Stimulated activated CD8-positive, alpha-beta memory T cell treated with anti-CD3 and anti-CD28 coated beads, Interleukin-4, amount 100 ng/mL, for 4 hours (primary cell): ENCODE measurements around the gene KIF12.
"Not testable (repeated sequence)": the region's sequence is repeated elsewhere in the genome, so short reads cannot be mapped to it uniquely, and the experiment has no call there.

Experiments used
- DNase-seq, 2 donors: peaks; one replicate each; pipeline ENCODE4 v3.0.0-alpha.2; 2020; ENCODE audit warnings: low read depth in 2 of 2, low spot score in 1 of 2

KIF12 gene

DNA sequence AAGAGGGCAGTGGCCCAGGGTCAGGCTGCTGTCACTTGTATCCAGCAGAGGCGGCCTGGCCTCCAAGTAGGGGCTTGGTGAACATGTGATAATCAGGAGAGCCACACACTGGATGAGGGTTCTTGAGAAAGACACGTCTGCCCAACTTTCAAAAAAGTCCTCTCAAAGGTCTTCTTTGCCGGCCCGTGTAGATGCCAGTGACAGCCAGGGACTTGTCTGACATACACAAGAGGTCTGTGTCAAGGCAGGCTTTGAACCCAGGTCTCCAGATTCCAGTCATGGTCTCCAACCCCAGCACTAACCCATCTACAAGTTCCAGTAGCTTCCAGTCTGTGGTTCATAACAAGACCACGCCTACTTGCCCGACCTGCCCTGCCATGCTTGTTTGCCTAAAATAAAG, 13.1 kb downstream of the KIF12 start:
- no peak for DNase-seq

DNA sequence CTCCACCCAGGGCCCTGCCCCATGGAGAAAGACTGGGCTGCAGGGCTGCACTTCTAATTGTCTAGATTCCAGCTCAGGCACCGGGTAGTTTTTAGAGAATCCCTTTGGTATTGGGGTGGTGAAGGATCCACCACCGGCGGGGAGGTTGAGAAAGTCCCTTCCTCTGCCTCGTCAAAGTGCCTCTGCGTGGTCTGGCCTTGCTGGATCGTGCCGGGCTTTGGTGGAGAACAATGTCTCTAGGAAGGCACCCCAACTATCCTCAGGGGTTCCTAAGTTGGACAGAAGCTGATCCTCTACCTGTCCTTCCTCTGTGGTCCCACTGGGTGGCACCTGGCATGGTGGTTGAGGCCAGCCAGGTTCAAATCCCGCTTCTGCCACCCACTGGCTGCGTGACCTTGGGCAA, 13.7 kb downstream of the KIF12 start:
- no peak for DNase-seq

DNA sequence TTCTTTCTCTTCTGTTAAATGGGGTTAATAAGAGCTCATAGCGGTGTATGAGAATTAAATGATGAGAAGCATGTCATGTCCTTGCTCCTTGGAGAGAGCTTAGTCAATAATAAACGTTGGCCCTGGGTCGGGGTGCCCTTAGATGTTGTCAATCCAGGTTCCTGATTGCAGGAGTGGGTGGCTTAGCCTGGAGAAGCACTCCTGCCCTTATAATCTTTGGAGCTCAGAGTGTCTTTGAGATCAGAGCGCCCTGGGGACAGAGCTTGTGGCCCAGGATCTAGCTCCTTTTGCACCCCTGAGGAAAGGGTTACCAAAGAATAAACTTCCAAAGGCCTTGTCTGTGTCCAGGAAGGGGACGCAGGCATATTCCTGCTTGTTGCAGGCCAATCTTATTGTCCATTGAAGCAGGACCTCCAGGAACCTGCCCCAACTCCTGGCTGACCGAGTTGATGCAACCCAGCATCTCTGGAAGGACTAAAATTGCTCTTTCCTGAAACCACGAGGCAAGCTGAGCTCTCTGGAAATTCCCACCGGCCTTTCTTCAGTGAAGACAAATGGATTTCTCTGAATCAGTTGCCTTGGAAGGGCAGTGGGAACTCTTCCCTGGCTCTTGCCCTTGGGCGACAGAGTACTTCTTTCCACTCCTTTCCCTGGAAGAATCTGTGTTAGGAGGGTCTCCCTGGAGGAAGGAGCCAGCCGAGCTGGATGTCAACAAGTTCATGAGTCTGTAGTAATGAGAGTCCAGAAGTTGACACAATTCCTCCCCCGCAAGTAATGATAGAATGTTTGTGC, 14.6 kb downstream of the KIF12 start:
- no peak for DNase-seq

DNA sequence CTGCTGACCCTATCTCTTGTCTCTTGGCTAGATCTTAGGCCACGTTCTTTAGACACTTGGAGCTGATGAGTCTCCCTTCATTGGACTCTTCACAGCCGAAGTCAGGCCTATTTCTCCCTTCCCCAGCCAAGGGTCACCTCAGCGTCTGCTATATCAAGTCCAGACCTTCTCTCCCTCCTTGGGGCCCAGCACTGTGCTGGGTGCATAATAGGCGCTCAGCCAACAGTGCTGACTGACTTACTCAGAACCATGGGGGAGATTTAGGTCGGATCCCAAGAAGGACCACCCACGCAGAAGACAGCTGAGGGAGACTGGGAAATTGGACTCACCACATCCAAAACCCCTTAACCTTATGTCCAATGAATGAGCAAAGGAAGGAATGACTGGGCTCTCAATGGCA, 15.4 kb downstream of the KIF12 start:
- DNase-seq, result no peak

DNA sequence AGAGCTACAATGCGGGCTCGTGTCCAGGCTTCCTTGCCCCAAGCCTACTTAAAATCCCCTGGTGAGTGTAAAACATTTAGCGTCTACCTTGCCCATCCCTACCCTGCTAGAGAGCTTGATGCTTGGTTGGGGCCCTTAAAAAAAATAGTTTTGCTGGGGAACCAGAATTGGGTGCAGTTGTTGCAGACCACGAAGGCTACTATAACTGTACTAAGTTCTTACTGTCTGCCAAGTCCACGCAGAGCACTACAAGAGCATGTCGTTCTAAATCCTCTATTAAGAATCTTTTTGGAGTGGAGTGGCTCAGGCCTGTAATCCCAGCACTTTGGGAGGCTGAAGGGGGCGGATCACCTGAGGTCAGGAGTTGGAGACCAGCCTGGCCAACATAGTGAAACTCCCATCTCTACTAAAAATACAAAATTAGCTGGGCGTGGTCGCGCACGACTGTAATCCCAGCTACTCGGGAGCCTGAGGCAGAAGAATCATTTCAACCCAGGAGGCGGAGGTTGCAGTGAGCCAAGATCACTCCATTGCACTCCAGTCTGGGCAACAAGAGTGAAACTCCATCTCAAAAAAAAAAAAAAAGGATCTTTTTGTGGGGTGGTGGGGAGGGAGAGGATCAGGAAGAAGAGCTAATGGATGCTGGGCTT, 16.2 kb downstream of the KIF12 start:
- not testable (repeated sequence) for DNase-seq

DNA sequence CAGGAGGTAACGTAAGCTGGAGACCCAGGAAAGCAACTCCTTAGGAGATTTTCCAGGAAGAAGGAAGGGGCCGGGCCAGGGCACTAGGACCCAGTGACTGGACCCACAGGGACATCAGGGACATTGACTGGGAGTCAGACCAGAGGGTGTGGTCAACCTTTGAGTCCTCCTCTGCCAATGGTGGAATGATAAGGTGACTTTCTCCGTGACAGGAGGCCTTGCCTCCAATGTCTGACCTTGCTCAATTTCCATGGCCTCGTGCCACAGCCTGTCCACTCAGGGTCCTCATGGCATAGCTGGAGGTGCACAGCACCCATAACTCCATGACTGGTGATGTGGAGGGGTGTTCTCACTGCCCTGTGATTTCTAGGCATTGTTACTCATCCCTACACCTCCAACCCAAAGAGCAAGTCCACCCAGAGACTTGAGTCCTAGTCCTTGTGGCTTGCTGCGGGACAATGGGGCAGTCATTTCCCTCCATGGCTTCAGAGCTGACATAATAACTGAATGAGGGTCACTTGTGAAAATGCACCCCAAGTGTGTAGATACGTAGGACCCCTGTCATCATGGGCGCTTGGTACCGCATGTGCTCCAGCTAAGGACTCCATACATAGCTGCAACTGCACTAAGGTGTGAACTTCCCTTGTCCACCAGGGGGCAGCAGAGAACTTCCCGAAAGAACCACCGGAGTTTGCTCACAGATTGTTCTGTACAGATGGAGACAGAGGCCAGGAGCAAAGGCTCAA, 16.9 kb downstream of the KIF12 start:
- DNase-seq, result peak; percentile 47 to 73

DNA sequence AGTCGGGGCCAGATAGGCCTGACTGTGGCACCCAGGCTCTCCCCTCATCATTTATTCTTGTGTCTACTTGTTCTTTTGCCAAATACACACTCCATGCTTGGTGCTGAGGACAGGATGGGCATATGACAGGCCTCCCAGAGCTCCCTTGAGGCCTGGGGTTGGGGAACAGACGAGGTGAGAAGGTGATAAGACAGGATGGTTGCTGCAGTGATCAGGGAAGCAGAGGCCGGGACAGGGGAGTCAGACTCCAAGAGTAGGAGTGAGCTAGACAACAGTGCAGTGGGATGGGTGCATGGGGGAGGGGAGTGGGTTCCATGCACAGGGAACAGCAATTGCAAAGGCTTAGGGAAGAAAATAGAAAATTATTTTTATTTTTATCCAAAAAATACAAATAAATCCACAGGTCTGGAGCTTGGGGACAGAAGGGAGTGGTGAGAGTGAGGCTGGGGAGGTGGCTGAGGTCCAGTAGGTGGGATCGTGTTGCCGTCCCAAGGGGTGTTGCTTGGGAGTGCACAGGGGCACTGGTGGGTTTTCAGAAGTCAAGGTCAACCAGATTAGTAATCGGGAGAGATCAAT, 17.6 kb downstream of the KIF12 start:
- DNase-seq, result no peak

DNA sequence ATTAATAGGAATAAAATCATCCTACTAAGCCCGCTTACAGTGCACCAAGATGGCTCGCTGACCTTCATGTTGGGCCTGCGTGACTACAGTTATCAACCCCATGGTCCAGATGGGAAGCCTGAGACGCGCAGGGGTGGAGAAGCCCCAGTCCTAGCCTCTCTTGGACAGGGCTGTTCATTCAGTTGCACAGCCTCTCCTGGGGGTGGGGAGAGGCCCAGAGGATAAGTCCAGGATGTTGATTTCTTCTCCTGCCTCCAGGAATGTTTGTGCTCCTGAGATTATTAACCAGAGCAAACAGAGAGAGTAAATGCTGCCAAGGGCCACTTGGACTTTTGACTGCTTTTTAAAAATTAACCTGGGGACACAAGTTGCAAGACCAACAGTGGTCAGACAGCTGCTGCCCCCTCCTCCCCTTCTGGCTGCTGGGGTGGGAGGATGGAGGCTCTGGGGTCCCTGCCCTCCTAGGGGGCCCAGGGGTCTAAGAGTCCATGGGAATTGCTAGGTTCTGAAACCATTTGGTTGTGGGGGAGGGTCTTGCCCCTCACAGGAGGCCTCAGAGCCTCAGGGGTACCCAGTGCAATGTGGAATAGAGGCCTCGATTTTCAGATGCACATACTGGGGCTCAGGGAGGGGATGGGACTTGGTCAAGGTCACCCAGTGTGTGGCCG, 18.2 kb downstream of the KIF12 start:
- DNase-seq, result no peak

DNA sequence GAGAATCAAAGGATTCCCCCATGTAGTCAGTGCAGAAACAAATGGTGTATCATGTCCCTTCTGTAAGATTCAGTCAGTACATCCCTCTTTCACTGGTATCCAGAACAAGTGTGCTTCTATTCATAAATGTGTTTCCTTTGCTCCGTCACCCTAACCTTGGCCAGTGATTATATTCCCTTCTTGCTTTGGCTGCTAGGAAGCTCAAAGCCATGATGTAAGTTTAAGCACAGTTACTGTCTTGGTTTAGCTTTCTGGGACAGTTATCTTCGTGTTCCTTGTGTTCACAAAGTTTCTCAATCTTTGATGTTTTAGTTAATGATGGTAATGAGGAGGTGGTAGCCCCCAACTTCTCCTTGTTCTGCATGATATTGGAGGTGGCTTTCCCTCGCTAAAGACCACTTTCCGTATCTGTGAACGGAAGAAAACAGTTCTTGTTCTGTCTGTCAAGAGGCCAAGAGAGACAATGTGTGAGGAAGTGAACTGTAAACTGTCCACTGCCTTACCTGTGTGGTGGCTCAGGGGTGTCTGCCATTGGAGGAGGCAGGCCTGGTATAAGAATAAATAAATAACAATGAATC, 18.8 kb downstream of the KIF12 start:
- no peak for DNase-seq

DNA sequence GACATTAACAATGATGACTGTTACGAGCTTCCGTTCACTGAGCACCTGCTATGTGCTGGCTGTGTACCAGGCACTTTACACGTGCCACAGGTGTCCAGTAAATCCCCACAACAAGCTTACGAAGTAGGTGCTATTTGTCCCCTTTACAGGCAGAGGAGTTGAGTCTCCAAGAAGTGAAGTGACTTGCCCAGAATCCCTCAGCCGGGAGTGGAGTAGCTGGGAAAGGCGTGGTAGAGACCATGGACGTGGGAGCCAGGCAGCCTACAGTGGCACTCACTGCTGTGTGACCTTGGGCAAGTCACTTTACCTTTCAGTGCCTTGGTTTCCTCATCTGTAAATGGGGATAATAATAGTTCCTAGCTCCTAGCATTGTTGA, 20.3 kb downstream of the KIF12 start:
- no peak for DNase-seq

DNA sequence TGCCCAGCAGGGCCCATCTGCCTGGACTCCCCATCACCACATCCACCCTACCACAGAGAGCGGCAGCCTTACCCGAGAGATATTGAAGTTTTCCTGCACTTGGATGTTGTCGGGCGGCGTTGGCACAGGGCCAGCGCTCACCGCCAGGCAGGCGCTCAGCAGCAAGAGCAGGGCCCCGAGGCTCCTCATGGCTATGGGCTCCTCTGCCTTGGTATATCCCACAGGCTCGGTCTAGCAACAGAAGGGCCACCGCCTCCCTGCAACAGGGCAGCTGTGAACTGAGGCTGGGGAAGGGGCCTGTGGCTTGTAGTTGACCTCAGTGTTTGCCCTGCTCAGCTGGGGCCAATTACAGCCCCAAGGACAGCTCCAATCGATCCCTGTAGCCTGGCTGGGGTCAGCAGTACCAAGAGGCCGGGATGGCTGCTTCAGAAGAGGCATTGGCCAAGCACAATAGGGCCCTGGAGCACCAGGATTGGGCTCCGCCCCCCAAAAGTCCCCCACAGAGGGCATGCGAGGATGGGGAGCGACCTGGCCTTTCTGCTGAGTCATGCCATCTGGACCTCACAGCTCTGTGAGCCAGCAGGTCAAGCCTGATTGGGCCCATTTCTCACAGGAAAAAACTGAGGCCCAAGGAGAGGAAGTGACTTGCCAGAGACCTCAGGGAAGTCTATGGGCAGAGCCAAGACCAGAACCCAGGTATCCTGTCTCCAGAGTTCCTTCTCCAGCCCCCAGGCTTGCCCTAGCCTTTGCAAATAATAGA, 20.9 kb downstream of the KIF12 start, which contains the start of gene AMBP:
TSS of gene AMBP (minus strand) at position 280 of the 760 bp plus-strand sequence. CDS start at position 189, 91 bp downstream.
- no peak for DNase-seq

DNA sequence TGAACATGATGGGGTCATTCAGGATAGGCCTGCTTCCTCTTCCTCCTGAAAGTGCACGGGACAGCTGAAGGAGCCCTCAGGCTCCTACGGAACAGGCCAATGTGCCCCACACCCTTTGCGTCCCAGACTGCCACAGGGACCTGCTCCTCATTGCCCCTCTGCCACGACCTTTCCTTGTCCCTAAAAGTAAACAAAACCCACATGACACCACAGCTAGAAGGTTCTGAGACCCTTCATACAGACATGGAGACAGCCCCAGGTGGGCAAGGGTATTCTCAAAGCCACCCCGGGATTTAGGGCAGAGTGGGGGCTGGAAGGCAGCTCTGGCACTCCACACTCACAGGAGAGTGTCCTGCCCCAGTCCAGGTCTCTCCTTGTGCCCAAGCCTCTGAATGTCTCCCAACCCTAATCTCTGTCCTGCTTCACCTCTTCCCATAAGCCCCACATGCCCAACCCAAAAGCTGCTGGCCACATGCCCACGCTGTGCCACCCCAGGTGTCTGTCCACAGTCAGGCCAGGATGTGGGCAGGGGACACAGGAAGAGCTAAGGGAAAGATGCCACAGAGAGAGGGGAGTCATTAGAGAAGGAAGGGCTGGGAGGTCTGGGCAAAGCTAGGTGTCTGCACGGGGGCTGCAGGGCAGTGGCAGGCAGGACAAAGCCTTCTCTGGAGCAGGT, 21.8 kb downstream of the KIF12 start:
- no peak for DNase-seq

DNA sequence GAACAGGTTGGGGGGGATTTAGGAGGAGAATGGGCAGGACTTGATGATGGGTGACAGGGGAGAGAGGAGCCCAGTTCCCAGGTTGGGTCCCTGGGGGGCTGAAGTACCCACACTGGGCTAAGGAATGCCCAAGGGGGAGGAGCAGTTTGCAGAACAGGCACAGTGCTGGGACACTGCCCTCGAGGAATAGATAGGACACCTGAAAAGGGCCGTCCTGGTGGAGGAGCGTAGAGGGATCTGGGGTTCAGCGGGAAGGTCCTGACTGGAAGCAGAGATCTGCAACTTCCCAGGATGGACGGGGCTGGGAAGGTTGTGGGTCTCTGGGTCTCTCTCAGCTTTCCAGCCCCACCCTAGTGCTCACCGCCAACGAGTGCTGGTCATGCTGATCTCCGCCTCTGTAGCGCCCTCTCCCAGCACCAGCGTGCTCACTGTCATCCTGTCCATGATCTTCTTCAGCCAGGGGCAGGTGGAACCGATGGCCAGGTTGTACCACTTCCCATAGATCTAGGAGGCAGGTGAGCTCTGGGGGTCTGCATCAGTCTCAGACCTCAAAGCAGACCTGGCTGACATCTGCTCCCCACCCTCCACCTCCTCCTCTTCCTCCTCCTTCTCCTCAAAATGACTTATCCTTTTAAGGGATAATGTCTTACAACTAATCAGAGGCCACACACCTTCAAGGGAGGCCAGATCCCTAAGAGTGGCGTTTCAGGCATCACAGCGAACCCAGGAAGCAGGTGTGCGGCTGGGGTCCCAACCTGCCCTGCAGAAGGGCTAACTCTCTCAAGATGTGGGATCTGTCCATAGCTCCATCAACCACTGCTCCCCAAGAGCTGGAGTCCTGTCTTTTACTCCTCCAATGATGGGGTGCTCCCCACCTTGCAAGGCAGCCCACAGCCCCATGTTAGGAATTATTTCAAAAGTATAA, 22.6 kb downstream of the KIF12 start:
- DNase-seq, result no peak

DNA sequence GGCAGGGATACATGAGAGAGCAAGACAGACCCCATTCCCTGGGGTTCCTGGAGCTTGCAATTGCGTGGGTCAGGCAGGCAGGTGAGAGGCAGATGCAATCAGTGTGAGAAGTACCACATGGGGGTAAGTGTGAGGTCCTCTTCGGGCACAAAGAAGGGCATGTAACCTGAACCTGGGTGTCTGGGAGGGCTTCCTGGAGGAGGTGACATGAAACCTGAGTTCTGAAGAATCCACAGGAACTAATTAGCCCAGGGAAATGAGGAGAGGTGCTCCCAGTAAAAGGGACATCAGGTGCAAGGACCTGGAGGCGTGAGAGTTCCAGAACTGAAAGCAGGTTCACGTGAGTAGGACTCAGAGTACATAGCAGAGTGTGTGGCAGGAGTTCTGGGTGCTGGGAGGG, 23.5 kb downstream of the KIF12 start:
- no peak for DNase-seq

DNA sequence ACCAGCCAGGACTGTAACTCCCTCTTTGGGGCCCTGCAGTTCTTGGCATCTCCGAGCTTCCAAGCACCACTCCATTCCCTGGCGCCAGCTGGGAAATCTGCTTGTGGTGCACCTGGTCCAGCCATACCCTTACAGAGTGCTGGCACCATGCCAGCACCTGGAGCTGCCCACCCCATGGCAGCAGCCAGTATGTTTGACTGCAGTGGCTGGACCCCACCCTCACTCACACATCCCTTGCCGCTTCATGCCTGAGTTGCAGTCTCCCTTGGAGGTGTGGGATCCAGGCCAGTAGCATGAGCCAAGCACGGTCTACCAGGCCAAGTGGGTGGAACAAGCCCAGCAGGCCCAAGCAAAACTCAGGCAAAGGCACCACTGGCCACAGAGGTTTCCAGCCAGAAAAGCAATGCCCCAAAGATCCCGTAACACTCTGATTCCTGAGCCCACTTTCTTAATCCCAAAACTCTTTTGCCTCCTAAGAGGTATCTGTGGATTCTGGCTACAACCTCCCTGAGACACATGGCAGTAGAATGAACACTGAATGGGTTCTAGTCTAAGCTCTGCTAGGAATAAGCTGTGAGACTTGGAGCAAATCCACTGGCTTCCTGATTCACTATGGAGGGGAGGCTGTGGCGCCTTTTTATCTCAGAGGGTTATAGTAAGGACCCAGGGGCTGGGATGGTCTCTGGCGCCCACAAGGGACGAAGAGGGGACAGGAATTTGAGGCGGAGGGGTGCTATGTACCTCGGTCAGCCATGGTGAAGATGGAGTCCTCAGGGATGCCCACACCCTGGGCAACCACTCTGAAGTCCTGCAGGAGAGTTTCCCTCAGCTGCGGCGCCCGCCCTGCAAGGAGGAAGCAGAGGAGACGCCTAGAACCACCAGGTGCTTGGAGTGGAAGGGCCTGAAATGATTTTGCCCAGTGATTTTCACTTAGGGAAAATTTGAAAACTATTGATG, 26.6 kb downstream of the KIF12 start:
- DNase-seq, result no peak

DNA sequence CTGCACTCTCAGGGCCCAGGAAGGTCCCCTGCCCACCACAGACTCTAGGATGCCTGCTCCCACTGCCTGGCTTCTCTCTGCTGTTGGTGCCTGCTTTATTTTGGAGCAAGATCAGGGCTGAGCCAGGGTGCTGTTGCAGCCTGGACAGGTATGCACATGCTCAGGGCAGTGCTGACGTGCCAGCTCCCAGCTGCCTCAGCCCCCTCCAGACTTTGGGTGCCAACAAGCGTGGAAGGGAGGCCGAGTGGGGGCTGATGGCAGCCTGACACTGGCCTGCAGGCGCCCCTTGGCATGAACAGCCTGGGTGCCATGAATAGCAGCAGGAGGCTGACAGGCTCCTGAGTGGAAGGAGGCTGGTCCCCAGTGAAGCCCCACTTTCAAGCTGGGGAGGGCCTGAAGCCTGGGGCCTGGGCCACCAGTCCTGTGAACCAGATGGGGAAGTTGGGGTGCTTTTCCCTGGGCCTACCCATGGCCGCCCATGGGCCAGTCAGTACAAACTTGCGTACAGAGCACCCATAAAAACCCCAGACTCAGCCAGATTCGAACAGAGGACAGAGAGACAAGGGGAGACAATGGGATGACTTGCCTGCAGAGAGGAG, 27.8 kb downstream of the KIF12 start:
- DNase-seq, result no peak
